CD4-positive, alpha-beta T cell treated with Interleukin-17A for 1 hour (primary cell): ENCODE measurements around the gene CNKSR1.

ENCODE experiments used
- DNase-seq: peaks from one replicate; pipeline ENCODE4 v3.0.0-alpha.2; 2020

Gene CNKSR1

DNA sequence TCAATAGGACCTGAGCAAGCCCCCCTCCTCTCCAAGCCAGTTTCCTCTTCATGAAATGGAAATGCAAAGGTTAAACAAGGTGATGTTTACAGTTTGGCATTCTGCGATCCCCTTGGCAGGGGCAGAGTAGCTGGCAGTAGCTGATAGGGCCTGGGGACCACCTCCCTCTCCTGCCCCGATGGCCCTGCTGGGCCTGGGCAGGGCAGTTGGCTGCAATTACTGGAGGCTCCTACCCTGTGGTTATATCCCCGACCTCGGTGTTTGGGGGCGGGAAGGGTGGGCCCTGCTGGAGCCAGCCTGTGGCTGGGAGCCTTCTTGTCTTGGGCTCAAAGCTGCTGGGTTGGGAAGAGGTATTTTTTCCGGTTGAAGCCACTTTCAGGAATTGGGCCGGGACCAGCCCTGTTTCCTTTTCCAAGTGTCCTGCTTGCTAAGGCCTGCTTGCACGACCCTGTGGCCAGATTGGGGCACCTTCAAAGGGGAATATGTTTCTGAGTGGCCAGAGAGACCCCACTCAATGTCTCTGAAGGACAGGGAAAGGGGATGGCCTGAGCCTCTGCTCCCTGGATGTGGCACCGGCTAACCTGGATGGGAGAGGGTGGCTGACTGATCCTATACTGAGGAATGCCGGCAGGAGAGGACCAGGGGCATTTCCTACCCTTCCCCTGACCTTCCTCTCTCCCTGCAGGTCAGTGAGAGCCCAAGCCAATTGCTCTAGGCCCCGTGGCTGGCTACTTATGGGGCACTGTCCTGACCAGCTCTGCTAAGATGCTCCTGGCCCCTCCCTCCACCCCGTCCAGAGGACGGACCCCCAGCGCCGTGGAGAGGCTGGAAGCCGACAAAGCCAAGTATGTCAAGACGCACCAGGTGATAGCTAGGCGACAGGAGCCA is 16.5 kb upstream of the CNKSR1 start:
- DNase-seq = no peak

DNA sequence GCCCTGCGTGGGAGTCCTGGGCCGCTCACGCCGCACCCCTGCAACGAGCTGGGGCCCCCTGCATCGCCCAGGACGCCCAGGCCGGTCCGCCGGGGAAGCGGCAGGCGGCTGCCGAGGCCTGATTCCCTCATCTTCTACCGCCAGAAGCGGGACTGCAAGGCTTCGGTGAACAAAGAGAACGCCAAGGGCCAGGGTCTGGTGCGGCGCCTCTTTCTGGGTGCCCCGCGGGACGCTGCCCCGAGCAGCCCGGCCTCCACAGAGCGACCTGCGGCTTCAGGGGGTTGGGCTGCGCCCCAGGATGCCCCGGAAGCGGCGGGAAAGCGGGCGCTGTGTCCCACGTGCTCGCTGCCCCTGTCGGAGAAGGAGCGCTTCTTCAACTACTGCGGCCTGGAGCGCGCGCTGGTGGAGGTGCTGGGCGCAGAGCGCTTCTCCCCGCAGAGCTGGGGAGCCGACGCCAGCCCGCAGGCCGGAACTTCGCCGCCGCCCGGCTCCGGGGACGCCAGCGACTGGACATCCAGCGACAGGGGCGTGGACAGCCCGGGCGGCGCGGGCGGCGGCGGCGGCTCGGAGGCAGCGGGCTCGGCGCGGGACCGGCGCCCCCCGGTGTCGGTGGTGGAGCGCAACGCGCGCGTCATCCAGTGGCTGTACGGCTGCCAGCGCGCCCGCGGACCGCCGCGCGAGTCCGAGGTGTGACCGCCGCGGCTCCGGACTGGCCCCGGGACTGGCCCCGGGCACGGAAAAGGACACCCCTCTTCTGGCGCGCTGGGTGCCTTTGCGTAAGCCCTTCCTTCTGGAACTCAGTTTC is 15.7 kb upstream of the CNKSR1 start:
- peak; percentile 25 for DNase-seq

DNA sequence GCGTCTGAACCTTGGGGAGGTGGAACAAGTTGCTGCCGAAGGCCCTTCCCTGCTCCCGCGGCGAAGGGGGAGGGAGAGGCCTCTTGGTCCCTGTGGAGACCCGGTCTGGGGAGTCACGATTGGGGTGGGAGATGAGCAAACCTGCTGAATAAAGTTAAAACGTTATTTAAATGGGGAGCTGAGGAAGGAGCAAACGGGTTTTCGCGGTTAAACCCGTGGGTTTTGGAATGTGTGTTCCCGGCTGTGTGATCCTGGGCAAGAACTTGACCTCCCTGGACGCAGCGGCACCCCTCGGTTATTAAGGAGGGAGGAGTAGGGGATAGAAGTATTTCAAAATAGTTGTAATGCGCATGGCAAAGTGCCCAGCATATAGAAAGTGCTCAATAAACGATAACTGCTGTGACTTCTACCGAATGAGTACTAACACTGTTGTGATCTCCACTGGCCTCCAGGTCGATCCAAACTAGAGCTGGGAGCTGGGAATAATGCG is 15.0 kb upstream of the CNKSR1 start:
- DNase-seq = no peak

DNA sequence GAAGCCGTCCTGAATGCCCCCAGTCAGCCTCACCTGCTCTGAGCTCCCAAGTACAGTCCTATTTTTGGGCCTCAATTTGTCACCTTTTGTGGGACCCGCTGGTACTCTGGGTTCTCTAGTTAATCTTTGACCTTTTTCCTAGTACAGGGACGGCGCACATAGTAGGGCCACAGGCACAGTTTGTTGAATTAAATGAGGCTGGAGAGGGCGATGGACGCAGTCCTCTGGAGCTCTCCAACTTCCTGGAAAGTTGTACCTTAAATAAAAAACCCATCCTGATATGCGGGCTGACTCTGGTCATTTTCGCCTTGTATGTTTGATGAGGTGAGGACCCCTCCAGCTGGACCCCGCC is 13.6 kb upstream of the CNKSR1 start:
- DNase-seq = no peak

DNA sequence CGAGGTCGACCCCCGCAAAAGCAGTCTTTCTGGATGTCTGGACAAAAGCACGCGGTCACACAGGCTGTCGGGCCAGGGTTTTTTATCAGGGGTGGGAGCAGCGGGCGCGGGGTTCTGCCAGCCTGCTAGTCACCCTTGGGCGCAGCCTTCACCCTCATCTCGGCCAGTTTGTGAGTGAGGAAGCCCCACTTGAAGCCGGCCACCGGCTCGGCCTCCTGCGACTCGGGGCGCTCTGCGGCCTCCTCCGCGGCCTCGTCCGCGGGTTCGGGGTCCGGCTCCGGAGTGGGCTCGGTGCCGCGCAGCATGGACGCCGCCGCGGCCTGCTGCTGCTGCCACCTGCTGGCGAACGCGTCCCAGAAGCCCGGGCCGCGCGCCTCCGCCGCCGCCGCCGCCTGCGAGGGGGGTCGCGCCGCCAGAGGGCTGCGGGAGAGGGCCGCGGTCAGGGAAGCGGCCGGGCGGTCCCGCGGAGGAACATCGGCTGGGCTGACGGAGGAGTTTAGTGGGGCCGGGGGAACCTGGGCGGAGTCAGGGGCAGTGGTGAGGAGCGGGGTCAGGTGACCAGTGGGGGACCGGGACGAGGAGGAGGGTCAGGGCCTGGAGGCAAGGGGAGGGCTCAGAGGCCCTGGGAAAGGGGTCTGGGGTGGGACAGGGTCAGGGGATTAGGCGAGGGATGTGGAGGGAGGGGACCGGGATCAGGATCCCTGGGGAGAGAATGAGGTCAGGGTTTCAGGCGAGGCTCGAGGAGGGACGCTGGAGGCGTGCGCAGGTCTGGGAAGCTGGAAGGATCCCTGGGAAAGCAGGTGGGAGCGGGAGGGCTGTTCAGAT is 13.0 kb upstream of the CNKSR1 start:
- peak; percentile 50 for DNase-seq

DNA sequence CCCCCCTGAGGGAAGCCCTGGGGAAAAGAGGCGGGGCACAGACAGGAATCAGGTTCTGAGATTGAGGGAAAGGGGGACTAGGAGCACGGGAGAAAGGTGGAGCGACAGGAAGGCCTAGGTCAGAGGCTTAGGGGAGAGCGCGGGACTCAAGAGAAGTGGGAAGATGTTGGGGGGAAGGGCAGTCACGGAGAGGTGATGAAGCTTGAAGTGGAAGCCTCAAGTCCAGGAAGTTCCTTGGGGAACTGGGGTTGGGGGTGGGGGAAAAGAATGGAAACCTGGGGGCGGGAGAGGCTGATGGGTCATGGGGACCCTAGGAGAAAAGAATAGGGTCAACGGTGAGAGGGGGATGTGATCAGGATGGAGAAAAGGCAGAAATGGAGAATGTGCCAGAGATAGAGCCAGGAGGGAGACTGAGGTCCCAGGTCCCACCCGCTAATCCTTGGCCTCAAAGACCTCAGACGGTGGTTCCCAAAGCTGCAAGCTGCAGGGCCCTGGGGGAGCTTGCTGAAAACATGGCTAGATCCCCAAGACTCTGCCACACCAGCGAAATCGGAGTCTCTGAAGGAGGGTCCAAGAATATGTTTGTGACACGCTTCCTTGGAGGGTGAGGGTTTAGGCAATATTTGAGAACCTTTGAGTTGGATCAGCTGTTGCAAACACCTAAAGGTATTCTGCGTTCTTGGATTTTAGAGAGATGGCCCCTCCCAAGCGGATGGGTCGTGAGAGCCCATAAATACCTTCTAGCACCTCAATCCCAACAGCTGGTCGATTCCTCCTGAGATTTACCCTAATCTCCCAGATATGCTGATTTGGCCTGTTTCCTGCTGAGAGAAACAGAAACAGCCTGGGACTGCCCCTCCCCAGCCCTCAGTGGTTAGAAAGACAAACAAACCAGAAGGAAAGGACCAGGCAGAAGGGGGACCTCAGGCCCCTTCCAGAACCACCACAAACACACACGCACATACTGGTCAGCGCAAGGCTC is 12.1 kb upstream of the CNKSR1 start:
- DNase-seq = no peak

DNA sequence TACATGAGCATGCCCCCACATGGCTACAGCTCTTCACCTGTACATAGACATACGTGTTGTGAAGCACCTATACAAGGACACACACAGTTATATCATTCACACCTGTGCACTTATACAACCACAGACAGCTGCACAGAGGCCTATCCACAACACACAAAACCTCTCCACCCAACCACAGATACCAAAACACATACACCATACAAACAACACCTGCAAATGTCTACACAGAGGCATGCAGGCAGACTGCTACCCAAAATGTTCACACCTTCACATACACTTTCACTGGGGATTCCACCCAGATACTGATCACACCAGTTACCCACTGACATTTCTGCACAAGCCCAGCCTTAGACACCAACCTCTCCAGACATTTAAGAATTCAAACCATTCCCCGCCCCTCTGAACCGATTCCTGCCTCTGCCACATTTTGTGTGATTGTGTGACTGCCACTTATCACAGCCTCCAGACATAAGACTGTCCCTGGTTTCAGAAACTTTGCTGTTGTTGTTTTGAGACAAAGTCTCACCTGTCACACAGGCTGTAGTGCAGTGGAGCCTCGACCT is 10.5 kb upstream of the CNKSR1 start:
- DNase-seq = no peak

DNA sequence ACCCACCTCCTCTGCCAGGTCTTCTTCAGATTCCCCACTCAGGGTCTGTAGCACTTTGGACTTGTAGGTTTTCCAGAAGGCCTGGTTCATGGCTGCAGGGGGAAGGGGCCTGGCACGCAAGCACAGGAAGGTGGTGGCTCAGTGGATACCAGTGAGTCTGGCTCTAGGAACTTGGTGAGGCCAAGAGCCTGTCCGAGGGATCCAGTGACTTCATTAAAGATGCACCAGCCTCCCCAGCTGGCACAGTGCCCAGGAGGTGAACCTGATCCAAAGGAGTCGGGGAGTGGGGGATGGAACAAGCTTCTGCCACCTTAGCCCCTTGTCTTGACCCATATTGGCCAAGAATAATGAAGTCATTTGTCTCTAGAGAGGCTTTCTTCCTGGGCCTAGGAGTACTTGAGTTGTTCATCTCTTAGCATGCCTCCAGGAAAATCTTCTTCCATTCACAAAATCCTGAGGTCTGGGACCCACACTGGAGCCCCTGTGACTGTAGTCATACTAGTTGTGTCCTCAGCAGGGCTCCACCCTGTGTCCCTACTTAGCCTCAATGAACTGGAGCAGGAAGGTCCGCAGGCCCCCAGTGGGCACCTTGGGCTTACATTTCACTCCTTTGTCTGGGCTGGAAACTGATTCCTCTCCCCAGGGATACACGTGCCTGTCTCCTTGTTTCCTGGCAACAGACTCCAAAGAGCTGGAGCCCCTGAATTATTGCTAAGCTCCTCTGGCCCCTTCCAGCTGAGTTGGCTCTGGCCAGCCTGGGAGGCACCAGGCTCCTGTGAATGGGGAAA is 8.7 kb upstream of the CNKSR1 start, which contains the start of gene C1orf232:
Gene C1orf232 (minus strand): TSS at position 554 of the 788 bp plus-strand sequence. CDS start 464 bp downstream, at position 90.
- DNase-seq = no peak

DNA sequence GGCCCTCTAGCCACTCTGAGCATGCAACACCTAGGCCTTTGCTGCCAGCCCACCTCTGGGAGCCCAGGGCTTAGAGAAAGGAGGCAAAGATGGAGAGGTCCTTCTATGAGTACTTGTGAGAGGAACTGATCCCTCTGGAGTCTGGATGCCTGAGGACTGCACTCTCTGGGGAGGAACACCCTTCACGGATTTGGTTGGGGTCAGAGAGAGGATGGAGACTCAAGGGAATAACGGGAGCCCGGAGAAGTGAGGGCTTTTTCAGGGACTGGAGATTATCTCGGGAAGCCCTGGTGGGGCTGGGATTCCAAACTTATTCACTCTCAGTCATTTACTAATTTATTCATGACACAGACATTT is 8.1 kb upstream of the CNKSR1 start:
- DNase-seq = no peak

DNA sequence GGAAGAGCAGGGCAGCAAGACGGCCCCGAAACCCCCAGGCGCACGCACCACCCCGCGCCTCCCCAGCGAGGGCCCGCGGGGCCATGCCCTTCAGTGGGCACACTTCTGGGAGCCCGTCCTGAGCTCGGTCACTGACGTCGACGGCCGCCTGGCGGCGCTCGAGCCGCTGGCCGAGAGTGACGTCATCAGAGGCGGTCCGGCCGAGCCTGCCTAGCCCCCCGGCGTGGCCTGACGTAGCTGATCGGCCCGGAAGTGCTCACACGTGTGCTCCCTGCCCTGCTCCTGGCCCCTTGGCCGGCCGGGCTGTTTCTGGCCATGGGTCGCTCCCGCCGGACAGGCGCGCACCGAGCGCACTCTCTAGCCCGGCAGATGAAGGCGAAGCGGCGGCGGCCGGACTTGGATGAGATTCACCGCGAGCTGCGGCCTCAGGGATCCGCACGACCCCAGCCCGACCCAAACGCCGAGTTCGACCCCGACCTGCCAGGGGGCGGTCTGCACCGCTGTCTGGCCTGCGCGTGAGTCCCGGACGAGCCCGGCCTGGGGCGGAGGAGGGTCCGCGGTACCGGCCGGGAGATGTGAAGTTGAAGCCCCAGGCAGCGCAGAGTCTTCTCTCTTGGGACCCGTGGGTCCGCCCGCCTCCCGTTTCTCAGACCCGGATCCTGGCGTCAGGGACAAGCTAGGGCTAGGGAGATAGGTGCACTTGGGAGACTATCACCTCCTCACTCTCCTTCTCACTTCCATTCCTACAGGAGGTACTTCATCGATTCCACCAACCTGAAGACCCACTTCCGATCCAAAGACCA is 7.4 kb upstream of the CNKSR1 start, which contains the start of gene ZNF593:
Gene ZNF593 (plus strand): TSS at position 240 of the 803 bp plus-strand sequence. CDS start 76 bp downstream, at position 316.
- peak; percentile 91 for DNase-seq

DNA sequence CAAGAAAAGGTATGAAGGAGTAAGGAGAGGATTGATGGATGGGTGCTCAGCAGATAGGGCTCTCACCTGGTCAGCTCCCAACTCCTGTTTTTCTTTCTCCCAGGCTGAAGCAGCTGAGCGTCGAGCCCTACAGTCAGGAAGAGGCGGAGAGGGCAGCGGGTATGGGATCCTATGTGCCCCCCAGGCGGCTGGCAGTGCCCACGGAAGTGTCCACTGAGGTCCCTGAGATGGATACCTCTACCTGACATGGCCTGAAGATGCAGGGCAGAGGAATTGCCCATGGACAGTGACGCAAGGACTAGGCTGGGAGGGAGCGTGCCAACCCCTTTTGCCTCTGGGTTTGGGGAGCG is 6.8 kb upstream of the CNKSR1 start:
- DNase-seq = no peak

DNA sequence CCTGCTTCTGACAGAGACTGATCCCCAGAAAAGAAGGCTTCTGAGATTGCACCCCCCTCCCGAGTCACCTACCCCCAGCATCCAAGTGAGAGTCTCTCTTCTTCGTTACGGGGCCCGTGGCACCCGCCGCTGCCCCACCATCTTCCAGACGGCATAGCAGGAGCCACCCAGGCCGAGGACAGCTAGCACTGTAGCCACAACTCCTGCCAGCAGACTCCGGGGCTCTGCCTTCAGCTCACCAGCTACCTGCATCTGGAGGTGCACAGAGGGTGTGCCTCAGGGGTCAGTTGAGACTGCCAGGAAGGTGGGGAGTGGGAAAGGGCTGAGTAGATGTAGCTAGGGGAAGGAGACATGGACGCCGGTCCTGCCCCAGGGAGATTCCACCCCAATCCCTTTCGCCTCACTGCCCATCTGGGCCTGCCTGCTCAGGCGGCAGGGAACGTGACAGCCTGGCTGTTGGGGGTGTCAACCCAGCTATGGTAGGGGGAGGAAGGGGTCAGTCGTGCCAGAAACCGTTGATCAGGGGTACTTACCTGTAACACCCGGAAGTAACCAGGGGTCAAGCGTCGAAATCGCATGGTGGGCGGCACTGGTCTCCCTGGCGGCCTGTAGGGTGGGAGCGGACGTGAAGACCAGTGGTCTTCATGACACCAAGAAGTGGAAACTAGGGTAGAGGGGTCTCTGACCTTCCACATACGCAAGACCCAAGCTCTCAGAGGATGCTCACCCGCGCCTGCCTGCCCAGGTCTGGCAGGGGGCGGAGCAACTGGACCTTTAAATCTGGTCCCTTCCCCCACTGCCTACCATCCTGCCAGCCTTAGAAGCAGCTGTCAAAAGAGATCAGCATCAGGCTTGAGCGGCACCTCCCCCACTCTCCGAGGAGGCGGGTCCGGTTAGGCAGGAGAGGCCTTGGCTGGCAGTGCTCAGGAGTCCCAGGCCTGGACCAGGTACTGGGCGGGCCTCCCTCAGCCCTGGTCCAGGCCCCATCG is 5.9 kb upstream of the CNKSR1 start, which contains the start of gene ZNF593OS:
Gene ZNF593OS (minus strand): TSS at position 749 of the 989 bp plus-strand sequence. CDS start 171 bp downstream, at position 578.
- no peak for DNase-seq

DNA sequence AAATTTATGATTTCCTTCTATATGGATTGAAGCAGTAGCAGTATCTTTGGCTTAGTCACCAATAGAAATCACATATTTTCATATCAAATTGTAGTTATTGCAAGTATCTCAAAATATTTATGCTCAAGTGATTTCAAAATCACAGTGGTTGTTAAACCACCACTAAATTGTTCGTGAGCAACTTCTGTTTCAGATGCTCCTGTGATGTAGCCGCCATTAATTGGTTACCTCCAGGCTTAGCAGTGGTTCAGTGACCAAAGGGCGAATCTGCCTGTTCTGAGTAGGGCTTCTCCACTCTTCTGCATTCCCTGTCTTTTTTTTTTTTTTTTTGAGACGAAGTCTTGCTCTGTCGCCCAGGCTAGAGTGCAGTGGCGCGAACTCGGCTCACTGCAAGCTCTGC is 1.9 kb upstream of the CNKSR1 start:
- DNase-seq = no peak

DNA sequence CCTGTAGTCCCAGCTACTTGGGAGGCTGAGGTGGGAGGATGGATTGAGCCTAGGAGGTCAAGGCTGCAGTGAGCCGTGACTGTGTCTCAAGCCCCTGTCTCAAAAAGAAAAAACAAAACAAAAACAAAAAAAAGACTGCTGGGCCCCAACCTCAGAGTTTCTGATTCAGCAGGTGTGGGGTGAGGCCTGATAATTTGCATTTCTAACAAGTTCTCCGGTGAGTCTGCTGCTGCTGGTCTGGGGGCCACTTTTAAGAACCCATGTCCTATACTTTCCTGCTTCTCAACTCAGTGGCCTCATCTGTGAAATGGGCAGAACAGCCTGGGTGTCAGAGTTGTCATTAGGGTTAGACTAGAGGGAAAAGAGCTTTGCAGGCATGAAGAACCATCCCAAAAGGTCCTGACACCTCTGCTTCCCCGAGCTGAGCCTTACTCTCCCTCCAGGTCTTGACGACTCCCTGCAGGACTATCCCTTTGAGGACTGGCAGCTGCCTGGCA is 2.8 kb downstream of the CNKSR1 start:
- DNase-seq = no peak

DNA sequence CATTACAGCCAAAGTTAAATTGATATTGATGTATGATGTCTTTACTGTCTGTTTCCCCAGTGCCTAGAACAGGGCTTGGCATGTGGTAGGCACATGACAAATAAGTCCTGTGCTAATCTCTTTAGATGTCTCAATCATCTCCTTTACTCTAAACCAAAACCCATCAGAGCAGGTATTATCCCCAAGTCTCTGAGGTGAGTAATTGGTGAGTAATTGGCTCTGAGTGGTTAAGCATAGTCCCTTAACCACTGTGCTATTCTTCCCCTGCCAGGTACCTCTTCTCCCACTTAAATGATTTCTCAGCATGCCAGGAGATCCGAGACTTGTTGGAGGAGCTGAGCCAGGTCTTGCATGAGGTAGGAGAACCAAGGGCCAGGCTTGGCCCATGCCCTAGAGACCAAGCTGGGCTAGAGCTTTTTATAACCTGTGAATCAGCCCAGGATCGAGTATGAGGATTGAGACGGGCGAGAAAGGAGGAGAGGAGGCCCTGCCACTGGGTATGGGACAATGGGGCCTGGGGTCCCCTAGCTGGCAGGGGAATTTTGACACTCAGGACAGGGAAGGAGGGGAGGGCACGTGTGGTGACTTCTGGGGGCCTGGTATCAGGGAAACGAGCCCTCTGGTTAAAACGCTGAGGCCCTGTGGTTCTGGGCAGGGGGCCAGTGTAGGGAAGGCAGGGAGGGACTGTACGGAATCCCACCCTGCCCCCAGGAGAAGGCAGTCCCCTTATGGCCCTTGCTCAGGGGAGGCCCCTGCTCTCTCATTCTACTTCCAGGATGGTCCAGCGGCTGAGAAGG is 4.5 kb downstream of the CNKSR1 start:
- no peak for DNase-seq

DNA sequence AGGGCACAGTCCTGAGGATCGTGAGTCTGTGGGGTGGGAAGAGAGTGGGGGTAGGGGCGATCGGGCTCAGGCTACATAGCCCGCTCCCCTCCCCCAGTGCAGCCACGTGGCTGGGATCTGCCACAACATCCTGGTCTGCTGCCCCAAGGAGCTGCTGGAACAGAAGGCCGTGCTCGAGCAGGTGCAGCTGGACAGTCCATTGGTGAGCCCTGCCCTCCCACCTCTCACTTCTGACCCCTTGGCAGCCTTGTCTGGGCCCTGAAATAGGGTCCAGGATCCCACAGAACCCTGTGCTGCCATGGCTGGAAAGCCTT is 5.0 kb downstream of the CNKSR1 start:
- DNase-seq = no peak

DNA sequence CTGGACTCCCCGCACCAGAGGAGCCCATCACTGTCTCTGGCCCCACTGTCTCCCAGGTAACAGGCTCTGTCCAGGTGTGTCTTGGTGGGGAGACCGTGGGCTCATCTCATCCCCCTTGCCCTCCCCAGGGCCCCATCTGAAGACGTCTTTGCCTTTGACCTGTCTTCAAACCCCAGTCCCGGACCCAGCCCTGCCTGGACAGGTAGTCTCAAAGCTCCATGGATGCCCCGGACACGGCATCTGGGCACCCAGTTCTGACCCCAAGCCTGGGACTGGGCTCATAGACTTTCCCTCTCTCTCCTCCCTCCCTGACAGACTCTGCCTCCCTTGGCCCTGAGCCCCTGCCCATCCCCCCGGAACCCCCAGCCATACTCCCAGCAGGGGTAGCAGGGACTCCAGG is 6.8 kb downstream of the CNKSR1 start:
- DNase-seq = no peak
